RPMI7951 (cell line): ENCODE data around the gene WASF2. TPM values are rescaled to one million over a fixed set of nuclear protein-coding genes. Genes with fewer than 3 reads are reported as not detected.
A peak's percentile ranks its signal among the peaks of the same experiment; 100 is the strongest.
"Not testable (repeated sequence)": the region's sequence is repeated elsewhere in the genome, so short reads cannot be mapped to it uniquely, and the experiment has no call there.

ENCODE experiments used
- DNase-seq: peaks from one replicate; pipeline ENCODE4 v3.0.0-alpha.2; 2012; ENCODE audit warnings: low read depth
- total RNA-seq: library from RNA; depleted of rRNA; stranded (reverse); fragments of >200 nt; shearing (Covaris generic); gene quantifications from 2 replicates; pipeline ENCODE4 v1.2.3, GENCODE V29; 2014; rRNA removed

WASF2 gene
- total RNA-seq = 15.1 and 16.3 TPM in 2 replicates

- DNase-seq = peak; percentile 97
These were observed at the start of gene WASF2 for GRCh38 chr1:27489973-27490741. WASF2 (minus strand) TSS chr1:27490167; CDS start chr1:27428890, 61,277 bp downstream.

GRCh38 chr1:27538793-27539192 lies 48.8 kb upstream of the WASF2 start:
- peak; percentile 91 for DNase-seq

GRCh38 chr1:27538305-27538676 lies 48.3 kb upstream of the WASF2 start:
- not testable (repeated sequence) for DNase-seq

- DNase-seq = peak; percentile 90
These were observed 46.8 kb upstream of the WASF2 start for GRCh38 chr1:27536767-27537166.

GRCh38 chr1:27536010-27536757 lies 46.2 kb upstream of the WASF2 start:
- no peak for DNase-seq

GRCh38 chr1:27535386-27535785 lies 45.4 kb upstream of the WASF2 start:
- DNase-seq = no peak

GRCh38 chr1:27531959-27532685 lies 42.2 kb upstream of the WASF2 start:
- no peak for DNase-seq

- no peak for DNase-seq
These were observed 40.2 kb upstream of the WASF2 start for GRCh38 chr1:27530192-27530591.

GRCh38 chr1:27529704-27530018 lies 39.7 kb upstream of the WASF2 start:
- DNase-seq = no peak

GRCh38 chr1:27528818-27529703 lies 39.1 kb upstream of the WASF2 start:
- DNase-seq = no peak

- DNase-seq = no peak
These were observed 38.2 kb upstream of the WASF2 start for GRCh38 chr1:27527890-27528817.

GRCh38 chr1:27527223-27527889 lies 37.4 kb upstream of the WASF2 start:
- DNase-seq = peak; percentile 38

- DNase-seq = peak; percentile 32
These were observed 36.7 kb upstream of the WASF2 start for GRCh38 chr1:27526569-27527222.

- DNase-seq = peak; percentile 82
These were observed 35.6 kb upstream of the WASF2 start for GRCh38 chr1:27525296-27526272.

- DNase-seq = no peak
These were observed 33.5 kb upstream of the WASF2 start for GRCh38 chr1:27523337-27524020.

- DNase-seq = no peak
These were observed 32.7 kb upstream of the WASF2 start for GRCh38 chr1:27522432-27523336.
